OCI-LY3 (cell line): Measurements from ENCODE around the gene ARID1B.

Source experiments
- EZH2phosphoT487 ChIP-seq: fragments of 200-600 bp; shearing (Covaris generic); IDR thresholded peaks from 2 replicates; pipeline ENCODE4 v1.6.1; 2018; ENCODE audit warnings: antibody characterized with exemption, mixed run types, low read depth
- TF ChIP-seq, protein P1 (sequence below): fragments of 200-600, 300-600 bp; sonication (generic); IDR thresholded peaks from 2 replicates; pipeline ENCODE4 v1.5.1; 2014; ENCODE audit warnings: antibody characterized with exemption, low read length, low read depth

DNA sequence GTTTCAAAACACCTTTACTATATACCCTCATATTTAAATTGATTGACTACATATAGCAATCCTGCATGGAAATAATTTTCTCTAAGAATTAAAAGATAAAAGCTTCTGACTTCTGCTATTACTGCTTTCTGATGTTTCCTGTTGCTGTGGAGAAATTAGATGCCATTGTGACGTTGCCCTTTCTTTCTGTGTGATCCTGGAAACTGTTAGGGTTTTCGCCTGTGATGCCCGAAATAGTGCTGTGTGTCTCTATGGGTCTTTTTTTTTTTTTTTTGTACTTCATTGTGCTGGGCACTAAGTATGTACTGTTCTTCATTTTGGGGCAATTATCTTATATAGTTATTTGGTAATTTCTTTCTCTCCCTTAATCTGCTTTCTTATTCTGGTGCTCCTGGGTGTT is 205.0 kb downstream of the ARID1B start:
- TF ChIP-seq, protein P1, sequence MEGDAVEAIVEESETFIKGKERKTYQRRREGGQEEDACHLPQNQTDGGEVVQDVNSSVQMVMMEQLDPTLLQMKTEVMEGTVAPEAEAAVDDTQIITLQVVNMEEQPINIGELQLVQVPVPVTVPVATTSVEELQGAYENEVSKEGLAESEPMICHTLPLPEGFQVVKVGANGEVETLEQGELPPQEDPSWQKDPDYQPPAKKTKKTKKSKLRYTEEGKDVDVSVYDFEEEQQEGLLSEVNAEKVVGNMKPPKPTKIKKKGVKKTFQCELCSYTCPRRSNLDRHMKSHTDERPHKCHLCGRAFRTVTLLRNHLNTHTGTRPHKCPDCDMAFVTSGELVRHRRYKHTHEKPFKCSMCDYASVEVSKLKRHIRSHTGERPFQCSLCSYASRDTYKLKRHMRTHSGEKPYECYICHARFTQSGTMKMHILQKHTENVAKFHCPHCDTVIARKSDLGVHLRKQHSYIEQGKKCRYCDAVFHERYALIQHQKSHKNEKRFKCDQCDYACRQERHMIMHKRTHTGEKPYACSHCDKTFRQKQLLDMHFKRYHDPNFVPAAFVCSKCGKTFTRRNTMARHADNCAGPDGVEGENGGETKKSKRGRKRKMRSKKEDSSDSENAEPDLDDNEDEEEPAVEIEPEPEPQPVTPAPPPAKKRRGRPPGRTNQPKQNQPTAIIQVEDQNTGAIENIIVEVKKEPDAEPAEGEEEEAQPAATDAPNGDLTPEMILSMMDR = no peak
- TF ChIP-seq EZH2phosphoT487 = no peak
